Measurements from ENCODE around the gene GULP1.

- TF ChIP-seq CTCF (IDR thresholded peaks at IDR 0.05) (no peak), POLR2A (IDR thresholded peaks at IDR 0.05) (no peak)
Measured at GRCh38 chr2:188494906-188495305, 203.2 kb downstream of the GULP1 start.
